HFF-Myc (cell line): ENCODE measurements around the gene TBXAS1.

ENCODE experiments used
- DNase-seq: peaks from one replicate; pipeline ENCODE4 v3.0.0-alpha.2; 2011; ENCODE audit warnings: low read depth; ENCODE audit errors: extremely low read depth
- H3K4me3 ChIP-seq: replicated peaks from 2 replicates; pipeline ENCODE4 v1.5.1; 2011; ENCODE audit warnings: low read depth, mild to moderate bottlenecking, control low read depth, low read length
- CTCF ChIP-seq: IDR thresholded peaks from 2 replicates; pipeline ENCODE4 v1.5.1; 2012; ENCODE audit warnings: mild to moderate bottlenecking, low read depth, low read length, control low read depth; ENCODE audit errors: missing control alignments

Gene TBXAS1

DNA sequence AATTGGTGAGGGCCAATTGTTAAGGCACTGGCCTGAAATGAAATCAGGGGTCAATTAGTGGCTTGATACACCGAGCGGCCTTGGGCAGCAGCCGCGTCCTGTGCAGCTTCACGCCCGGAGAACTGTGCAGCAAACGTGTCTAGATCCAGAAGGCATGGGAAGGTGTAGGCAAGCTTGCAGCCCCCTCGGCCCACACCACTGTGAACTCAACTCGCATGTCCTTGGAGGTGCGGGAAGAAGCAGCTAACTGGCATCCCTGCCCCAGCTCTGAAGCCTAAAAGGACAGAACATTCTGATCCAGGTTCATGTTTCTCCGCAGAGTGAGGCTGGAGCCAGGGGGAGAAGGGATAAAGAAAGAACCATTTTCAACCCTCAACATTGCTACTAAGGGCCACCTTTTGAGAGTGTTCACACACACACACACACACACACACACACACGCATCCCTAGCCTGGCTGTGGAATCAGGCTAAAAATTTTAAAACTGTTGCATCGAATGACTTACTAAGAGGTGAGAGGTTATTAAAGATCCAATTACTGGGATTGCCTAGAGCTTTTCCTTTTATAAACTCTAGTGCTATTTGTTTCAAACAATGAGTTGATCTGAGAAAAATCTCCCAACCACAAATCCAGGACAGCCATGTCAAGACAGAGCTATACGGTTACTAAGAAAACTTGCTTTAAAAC, 129.7 kb downstream of the TBXAS1 start:
- DNase-seq: peak; percentile 5
- no peak for TF ChIP-seq CTCF

GRCh38 chr7:139959285-139959628, 130.2 kb downstream of the TBXAS1 start:
- TF ChIP-seq CTCF: no peak
- no peak for DNase-seq
- no peak overlapping the region for H3K4me3 ChIP-seq

More for the DNA sequence above, 129.7 kb downstream of the TBXAS1 start:
- no peak overlapping the region for H3K4me3 ChIP-seq

DNA sequence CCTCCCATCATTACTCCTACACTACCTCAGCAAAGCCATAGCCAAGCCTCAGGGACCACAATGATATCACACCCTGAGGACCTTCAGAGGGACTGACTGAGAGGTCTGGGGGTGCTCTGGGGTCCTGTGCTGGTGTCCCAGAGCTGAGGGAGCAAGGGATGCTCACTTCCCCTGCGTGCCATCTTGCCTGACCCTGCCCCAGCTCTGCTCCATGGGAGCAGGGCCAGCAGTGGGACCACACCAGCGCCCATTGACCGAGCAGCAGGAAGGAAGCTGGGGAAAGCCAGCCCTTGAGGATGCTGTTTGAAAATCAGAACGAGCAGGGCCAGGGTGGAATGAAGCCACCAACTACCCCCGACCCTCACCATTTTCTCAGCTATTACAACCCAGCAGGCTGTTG, 130.7 kb downstream of the TBXAS1 start:
- TF ChIP-seq CTCF: no peak
- no peak for DNase-seq
- no peak overlapping the region for H3K4me3 ChIP-seq

DNA sequence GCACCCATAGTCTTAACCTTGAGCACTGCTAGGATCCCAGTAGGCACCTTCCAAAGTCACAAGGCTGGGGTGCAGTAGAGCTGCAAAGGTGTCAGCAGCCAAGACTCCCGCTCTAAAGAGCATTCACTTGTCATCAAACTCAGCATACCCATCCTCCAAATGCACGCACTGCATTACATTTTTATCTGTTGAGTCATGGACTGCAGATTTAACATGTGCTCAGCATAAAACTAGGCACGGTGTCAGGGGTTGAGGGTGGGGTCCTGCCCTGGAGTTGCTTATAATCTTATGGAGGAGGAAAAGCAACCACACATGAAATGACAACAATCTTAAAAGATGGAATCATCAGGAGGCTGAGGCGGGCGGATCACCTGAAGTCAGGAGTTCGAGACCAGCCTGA, 131.1 kb downstream of the TBXAS1 start:
- DNase-seq: peak; percentile 16
- H3K4me3 ChIP-seq: no peak overlapping the region
- TF ChIP-seq CTCF: no peak

DNA sequence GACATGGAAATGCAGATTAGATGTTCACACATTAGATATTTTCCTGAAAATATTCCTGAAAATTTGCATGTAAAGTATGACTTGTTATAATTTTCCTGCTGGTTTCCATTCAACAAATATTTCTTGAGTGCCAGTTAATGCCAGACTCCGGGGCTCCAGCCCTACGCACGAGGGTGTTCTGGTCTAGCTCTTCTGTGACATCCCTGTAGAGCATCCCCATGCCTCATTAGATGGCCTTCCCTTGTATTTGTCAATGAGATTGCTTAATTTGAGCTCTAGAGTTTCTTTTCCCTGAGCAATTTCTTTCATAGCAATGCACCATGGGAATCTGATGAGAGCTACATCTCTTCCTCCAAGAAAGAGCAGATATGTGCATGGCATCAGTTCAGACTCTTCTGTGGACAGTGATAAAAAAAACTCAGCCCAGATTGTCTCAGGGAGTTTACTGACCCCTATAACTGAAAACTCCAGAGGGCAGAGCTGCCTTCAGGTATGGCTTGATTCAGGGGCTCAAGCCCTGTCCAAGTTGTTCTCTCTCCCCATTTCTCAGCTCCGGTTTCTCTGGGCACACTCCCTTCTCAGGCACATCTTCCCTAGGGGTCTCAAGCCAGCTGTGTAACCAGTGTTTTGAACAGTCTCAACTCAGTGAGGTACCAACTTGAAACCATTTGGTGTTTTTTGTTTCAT, 137.0 kb downstream of the TBXAS1 start:
- no peak for TF ChIP-seq CTCF
- no peak overlapping the region for H3K4me3 ChIP-seq
- no peak for DNase-seq

- no peak overlapping the region for H3K4me3 ChIP-seq
- no peak for TF ChIP-seq CTCF
- no peak for DNase-seq
Observed at GRCh38 chr7:139966949-139967348, 137.9 kb downstream of the TBXAS1 start.
